DND-41 (cell line): ENCODE measurements around the gene DBP.

Experiments
- CTCF ChIP-seq: IDR thresholded peaks from 2 replicates; pipeline ENCODE4 v1.5.1; 2012; ENCODE audit warnings: borderline replicate concordance, low read length, moderate library complexity, mild to moderate bottlenecking; ENCODE audit not compliant: poor library complexity, severe bottlenecking; ENCODE audit errors: extremely low read depth
- EZH2 ChIP-seq: IDR thresholded peaks from 3 replicates; pipeline ENCODE4 v1.6.1; 2012; ENCODE audit warnings: borderline replicate concordance, low read depth, mild to moderate bottlenecking, moderate library complexity, low read length, inconsistent platforms; ENCODE audit not compliant: severe bottlenecking

DNA sequence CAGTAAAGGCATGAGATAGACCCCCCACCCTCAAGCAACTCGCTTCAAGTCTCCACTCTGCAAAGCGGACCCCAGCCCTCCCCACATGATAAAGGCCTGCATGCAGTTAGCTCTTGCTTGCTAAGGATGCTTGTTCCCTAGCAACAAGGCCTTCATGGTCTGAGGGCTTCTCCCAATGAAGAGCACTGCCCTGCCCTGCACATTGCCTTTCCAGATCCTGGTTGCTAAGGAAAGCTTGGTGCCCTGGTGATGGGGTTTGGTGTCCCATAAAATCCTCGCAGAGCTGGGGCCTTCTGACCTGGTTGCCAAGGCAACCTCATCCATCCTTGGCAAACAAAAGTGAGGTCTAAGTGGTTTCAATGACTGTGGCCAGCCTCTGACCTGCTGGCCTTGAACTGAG, 6.0 kb downstream of the DBP start:
- TF ChIP-seq CTCF (no peak), EZH2 (no peak)
